IPS-11a (cell line): ENCODE data around the gene THBS3.
"Not testable (repeated sequence)": the region's sequence is repeated elsewhere in the genome, so short reads cannot be mapped to it uniquely, and the experiment has no call there.

Source experiments
- H3K4me3 ChIP-seq: one replicate; pipeline ENCODE4 v1.5.1; 2013; ENCODE audit warnings: low read depth, low read length, control low read depth

Gene THBS3

DNA sequence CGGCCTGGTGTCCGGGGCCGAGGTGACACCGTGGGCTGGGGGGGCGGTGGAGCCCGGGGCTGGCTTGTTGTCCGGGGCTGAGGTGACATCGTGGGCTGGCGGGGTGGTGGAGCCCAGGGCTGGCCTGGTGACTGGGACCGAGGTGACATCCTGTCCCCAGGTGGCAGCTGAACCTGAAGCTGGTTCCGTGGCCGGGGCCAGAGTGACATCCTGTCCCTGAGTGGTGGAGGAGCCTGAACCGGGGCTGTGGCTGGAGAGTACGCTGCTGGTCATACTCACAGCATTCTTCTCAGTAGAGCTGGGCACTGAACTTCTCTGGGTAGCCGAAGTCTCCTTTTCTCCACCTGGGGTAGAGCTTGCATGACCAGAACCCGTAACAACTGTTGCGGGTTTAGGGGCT, 15.8 kb downstream of the THBS3 start:
- H3K4me3 ChIP-seq = no peak overlapping the region

DNA sequence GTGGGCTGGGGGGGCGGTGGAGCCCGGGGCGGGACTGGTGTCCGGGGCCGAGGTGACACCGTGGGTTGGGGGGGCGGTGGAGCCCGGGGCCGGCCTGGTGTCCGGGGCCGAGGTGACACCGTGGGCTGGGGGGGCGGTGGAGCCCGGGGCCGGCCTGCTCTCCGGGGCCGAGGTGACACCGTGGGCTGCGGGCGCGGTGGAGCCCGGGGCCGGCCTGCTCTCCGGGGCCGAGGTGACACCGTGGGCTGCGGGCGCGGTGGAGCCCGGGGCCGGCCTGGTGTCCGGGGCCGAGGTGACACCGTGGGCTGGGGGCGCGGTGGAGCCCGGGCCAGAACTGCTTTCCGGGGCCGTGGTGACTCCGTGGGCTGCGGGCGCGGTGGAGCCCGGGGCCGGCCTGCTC, 17.8 kb downstream of the THBS3 start:
- H3K4me3 ChIP-seq = not testable (repeated sequence)

GRCh38 chr1:155188268-155188667, 19.4 kb downstream of the THBS3 start:
- H3K4me3 ChIP-seq = no peak overlapping the region

GRCh38 chr1:155187456-155187891, 20.2 kb downstream of the THBS3 start:
- H3K4me3 ChIP-seq = no peak overlapping the region

DNA sequence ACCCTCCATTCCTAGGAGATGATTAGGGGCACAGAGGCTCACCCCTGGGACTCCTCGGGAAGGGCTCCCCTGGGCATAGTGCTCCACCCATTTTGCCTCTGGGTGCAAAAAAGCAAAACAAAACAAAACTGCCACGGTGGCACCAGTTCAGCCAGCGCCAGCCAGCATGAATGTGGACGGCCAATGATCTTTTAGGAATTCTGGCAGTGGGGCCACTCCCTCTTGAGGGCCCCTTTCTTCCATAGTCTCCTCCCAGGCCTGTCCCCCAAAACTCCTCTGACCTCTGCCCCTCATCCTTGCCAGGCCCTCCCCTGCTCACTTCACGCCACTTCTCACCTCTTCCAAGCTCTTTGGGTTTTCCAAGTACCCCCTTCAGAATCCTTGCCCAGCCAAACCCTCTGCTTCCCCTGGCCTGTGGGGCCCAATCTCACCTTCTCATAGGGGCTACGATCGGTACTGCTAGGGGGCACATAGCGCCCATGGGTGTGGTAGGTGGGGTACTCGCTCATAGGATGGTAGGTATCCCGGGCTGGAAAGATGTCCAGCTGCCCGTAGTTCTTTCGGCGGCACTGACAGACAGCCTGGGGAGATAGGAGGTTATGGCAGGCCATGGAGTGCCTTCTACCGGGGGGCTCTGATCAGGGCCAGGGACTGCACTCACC, 20.8 kb downstream of the THBS3 start:
- no peak overlapping the region for H3K4me3 ChIP-seq

- no peak overlapping the region for H3K4me3 ChIP-seq
These were observed 21.5 kb downstream of the THBS3 start for GRCh38 chr1:155186067-155186793.

- H3K4me3 ChIP-seq = no peak overlapping the region
These were observed 22.0 kb downstream of the THBS3 start for GRCh38 chr1:155185783-155186066.

DNA sequence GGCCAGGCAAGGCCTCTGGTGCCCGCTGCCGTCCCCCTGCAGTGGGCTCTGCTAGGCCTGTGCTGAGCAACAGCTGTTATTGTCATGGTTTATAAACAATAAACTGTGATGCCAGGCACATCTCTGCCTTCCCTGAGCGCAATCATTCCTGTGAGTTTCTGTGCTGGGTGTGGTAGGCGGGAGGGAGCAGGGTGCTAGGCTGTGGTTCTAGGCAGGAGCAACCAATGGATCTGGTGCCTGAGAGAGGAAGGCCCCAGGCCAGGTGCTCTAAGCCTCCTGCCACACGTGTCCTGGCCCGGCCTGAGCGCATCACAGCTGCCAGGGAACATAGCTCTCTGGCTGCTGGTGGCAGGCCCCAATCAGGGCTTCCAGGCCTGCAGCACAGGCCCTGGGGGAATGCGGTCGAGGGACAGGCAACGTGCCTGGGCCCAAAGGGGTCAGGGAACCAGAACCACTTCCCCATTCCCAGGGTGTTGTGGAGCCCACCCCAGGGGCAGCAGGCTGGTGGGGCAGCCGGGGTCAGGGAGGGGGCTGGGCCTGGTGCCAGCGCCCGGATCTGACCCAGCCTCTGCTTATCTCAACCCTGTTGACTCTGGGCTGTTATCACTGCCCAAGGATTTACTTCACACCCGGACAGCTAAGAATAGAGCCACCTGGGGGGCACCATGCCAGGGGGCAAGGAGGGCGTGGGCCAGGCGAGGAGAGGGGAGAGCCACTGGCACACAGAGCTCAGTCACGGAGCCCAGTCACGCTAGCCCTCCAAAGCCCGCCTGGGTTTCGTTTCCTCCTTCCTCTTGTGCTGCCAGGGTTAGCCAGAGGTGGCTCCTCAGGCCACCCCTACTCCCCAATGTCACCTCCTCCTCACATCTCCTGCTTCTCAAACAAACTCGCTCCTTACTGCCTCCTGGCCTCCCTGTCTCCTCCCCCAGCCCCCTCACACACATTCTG, 22.6 kb downstream of the THBS3 start:
- H3K4me3 ChIP-seq = no peak overlapping the region

- H3K4me3 ChIP-seq = no peak overlapping the region
These were observed 23.3 kb downstream of the THBS3 start for GRCh38 chr1:155184351-155184811.

- H3K4me3 ChIP-seq = no peak overlapping the region
These were observed 23.9 kb downstream of the THBS3 start for GRCh38 chr1:155183775-155184221.

- H3K4me3 ChIP-seq = no peak overlapping the region
These were observed 25.6 kb downstream of the THBS3 start for GRCh38 chr1:155182052-155182550.

- H3K4me3 ChIP-seq = no peak overlapping the region
These were observed 26.2 kb downstream of the THBS3 start for GRCh38 chr1:155181371-155182051.

- no peak overlapping the region for H3K4me3 ChIP-seq
These were observed 28.3 kb downstream of the THBS3 start for GRCh38 chr1:155179112-155180031.

- no peak overlapping the region for H3K4me3 ChIP-seq
These were observed 29.1 kb downstream of the THBS3 start for GRCh38 chr1:155178441-155179111.

DNA sequence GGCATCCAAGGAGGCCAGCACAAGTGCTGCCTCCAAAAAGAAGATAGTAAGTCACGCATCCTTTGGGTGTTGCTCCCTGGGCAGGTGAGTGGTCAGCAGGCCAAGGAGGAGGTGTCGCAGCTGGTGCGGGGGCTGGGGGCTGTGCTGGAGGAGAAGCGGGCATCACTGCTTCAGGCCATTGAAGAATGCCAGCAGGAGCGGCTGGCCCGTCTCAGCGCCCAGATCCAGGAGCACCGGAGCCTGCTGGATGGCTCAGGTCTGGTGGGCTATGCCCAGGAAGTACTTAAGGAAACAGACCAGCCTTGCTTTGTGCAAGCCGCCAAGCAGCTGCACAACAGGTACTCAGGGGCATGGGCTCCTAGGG, 29.8 kb downstream of the THBS3 start:
- H3K4me3 ChIP-seq = no peak overlapping the region

DNA sequence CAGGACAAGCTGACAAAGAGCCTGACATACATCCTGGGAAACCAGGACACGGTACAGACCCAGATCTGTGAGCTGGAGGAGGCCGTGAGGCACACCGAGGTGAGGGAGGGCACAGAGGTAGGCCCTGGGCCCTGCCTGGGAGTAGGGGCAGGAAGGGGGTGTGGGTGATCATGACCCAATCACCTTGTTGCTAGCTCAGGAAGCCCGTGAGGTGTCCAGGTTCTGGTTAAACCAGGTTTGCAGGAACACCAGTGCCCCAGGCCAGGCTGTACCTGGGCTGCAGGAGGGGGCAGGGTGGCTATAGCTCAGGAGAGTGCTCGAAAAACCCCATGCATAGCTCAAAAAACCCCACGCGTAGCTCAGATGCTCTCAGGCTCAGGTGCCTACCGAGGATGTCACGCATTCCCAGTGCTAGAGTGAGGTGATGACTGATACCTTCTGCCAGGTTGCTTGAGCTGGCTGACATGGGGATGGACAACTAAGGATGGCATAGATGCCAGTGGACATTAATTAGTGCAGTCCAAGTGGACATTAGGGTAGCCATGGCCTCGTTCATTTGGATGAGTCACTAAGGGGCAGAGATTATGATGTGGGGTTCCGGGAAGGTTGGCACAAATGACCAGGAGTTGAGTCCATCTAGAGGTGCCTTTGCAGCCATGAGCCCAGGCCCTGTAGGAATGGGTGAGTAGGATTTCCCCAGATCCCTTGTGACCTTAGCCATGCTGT, 30.3 kb downstream of the THBS3 start:
- no peak overlapping the region for H3K4me3 ChIP-seq

GRCh38 chr1:155176544-155177071, 31.1 kb downstream of the THBS3 start:
- no peak overlapping the region for H3K4me3 ChIP-seq

DNA sequence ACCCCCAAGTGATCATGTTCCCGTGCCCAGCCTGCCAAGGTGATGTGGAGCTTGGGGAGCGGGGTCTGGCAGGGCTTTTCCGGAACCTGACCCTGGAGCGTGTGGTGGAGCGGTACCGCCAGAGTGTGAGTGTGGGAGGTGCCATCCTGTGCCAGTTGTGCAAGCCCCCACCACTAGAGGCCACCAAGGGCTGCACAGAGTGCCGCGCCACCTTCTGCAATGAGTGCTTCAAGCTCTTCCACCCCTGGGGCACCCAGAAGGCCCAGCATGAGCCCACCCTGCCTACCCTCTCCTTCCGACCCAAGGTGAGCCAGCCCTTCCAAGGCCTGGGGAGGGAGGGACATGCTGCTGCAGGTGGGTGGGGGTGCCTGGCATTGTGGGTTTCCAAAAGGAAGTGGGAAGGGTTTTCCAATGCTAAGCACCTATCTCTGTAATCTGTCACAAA, 31.7 kb downstream of the THBS3 start:
- no peak overlapping the region for H3K4me3 ChIP-seq
